ENCODE data around the gene KEAP1.
A peak's percentile ranks its signal among the peaks of the same experiment; 100 is the strongest.

The KEAP1 gene

DNA sequence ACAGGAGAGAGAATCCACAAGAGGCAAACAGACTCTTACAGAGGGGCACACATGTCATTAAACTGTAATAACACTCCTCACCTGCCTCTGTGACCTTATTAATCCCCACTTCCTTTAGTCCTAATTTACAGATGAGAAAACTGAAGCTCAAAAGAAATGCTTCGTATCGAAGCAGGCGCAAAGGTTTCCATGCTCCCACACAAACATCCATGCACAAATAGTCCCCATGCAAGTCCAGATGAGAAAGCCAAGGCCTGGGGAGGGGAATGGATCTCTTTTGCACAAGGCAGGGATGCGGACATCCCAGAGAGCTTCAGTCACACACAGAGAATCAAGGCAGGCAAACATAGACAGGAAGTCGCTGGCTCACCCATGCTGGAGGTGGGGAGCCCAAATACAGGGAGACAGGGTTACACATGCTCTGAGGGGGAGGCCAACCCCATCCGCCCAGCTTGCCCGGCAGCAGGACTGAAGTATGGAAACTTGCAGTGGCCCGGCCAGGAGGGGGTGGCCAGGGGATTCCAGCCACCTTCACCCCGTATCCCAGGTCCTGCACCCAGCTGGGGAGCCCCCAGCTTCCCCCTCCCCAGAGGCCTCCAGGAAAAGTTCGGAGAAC is 13.6 kb upstream of the KEAP1 start:
- no peak for DNase-seq (ENCODE audit: extremely low read depth, low read depth)
- TF ChIP-seq, protein P1, sequence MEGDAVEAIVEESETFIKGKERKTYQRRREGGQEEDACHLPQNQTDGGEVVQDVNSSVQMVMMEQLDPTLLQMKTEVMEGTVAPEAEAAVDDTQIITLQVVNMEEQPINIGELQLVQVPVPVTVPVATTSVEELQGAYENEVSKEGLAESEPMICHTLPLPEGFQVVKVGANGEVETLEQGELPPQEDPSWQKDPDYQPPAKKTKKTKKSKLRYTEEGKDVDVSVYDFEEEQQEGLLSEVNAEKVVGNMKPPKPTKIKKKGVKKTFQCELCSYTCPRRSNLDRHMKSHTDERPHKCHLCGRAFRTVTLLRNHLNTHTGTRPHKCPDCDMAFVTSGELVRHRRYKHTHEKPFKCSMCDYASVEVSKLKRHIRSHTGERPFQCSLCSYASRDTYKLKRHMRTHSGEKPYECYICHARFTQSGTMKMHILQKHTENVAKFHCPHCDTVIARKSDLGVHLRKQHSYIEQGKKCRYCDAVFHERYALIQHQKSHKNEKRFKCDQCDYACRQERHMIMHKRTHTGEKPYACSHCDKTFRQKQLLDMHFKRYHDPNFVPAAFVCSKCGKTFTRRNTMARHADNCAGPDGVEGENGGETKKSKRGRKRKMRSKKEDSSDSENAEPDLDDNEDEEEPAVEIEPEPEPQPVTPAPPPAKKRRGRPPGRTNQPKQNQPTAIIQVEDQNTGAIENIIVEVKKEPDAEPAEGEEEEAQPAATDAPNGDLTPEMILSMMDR (IDR thresholded peaks at IDR 0.05; ENCODE audit: low read depth, low read length), result no peak

DNA sequence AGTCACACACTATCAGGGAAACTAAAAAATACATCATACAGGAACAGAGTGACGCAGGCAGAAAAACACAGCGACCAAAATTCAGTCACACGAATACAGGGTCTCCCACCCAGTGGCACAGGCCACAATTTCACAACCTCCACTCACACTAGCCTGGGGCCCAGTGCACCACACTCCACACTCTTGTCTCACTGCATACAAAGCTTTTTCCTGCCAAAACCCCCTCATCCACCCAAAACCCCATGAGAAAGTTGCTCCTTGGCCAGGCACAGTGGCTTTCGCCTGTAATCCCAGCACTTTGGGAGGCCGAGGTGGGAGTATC is 12.9 kb upstream of the KEAP1 start:
- no peak for DNase-seq (ENCODE audit: extremely low read depth, low read depth)
- TF ChIP-seq, protein P1 (IDR thresholded peaks at IDR 0.05; ENCODE audit: low read depth, low read length), result no peak

DNA sequence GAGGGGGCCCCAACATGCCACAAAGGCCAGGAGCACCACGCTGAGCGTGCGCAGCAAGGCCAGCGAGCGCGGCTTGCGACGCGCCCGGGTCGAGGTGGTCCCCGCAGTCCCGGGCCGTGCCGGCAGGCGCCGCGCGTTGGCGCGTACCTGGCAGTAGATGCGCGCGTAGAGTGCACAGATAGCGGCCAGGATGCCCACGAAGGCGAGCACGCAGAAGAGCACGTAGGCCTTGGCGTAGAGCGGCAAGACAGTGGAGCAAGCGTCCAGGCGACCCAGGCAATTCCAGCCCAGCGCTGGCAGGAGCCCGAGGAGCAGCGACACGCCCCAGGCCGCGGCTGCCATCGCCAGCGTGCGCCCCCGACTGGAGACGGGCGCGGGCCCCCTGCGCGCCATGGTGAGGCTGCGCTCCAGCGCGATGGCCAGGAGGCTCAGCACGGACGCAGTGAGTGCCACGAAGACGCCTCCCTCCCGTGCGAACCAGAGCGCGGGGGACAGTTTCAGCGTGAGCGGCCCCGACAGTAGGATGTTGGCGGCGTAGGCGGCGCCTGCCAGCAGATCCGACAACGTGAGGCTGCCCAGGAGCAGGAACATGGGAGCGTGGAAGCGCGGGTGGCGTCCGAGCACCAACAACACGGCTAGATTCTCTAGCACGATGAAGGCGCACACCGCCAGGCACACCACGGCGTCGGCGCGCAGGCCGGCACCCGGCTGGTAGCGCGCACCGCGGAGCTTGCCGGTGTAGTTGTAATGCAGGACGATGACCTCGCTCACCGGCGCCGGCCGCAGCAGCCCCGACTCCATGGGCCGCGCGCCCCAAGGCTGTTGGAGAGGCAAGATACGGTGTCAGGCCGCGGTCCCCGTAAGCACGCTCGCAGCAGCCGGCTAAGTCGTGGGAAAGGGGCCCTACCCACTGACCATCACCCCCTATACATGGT is 11.3 kb upstream of the KEAP1 start:
- no peak for DNase-seq (ENCODE audit: extremely low read depth, low read depth)
- TF ChIP-seq, protein P1 (IDR thresholded peaks at IDR 0.05; ENCODE audit: low read depth, low read length), result no peak

DNA sequence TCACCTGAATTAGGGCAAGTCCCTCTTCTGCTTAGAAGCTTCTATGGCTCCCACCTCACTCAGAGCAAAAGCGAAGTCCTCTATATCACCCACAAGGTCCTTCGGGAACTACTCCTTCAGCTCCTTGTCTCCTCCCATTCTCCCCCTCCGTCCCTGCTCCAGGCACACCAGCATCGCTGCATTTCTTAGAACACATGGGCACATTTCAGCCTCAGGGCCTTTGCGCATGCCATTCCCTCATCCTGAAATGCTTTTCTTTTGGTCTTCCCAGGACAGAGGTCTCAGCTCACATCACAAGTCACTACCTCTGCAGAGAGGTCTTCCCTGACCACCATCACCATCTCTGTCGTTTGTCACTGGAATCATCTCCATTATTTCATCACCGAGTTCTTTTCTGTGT is 10.1 kb upstream of the KEAP1 start:
- DNase-seq (ENCODE audit: extremely low read depth, low read depth), result no peak
- TF ChIP-seq, protein P1 (IDR thresholded peaks at IDR 0.05; ENCODE audit: low read depth, low read length), result no peak

DNA sequence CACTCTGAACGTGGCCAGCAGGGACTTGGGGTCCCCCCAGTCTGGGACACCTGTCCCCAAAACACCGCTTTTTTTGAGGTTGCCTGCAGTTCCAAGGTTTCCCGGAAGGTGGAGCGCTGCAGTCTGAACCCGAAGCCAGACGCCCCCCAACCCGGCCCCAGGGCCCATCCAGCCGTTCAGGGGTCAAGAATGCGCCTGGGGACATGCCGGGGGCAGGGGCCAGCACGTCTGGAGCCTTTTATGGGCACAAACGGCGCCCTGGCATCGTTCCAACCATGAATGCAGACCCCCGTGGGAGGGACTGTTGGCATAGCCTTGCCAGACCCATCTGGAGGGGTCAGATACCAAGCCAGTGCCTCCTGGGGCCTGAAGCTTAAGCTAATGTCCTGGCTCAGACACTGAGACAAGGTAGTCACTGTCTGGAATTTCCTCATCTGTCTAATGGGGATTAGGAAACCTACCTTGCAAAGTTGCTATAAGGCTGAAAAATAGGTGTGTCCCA is 7.2 kb upstream of the KEAP1 start:
- TF ChIP-seq, protein P1 (IDR thresholded peaks at IDR 0.05; ENCODE audit: low read depth, low read length), result peak; percentile 76
- DNase-seq (ENCODE audit: extremely low read depth, low read depth), result no peak

DNA sequence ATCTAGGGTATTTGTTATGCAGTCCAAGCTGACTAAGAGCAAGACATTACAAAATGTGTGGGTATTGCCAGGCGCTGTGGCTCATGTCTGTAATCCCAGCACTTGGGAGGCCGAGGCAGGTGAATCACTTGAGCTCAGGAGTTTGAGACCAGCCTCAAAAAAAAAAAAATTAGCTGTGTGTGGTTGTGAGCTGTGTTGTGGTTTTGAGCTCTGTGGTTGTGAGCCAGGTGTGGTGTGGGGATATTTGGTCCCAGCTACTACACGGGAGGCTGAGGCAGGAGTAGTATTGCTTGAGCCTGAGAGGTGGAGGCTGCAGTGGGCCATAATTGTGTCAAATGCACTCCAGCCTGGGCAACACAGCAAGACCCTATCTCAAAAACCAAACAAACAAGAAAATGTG is 5.6 kb upstream of the KEAP1 start:
- TF ChIP-seq, protein P1 (IDR thresholded peaks at IDR 0.05; ENCODE audit: low read depth, low read length), result no peak
- DNase-seq (ENCODE audit: extremely low read depth, low read depth), result no peak

DNA sequence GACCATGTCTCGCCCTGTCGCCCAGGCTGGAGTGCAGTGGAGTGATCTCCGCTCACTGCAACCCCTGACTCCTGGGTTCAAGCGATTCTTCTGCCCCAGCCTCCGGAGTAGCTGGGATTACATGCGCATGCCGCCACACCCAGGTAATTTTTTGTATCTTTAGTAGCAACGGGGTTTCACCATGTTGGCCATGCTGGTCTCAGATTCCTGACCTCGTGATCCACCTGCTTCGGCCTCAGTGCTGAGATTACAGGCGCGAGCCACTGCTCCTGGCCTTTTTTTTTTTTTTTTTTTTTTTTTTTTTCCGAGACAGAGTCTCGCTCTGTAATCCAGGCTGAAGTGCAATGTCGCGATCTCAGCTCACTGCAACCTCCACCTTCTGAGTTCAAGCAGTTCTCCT is 4.9 kb upstream of the KEAP1 start:
- no peak for DNase-seq (ENCODE audit: extremely low read depth, low read depth)
- TF ChIP-seq, protein P1 (IDR thresholded peaks at IDR 0.05; ENCODE audit: low read depth, low read length), result no peak

Measured in AG09319 (cell line).